ENCODE results near the gene CARMIL1.

CARMIL1 gene

GRCh38 chr6:25311331-25311840 lies 32.2 kb downstream of the CARMIL1 start:
- peak; percentile 54 for DNase-seq (ENCODE audit: low spot score)

GRCh38 chr6:25312034-25312620 lies 33.0 kb downstream of the CARMIL1 start:
- DNase-seq (ENCODE audit: low spot score), result peak; percentile 38

DNA sequence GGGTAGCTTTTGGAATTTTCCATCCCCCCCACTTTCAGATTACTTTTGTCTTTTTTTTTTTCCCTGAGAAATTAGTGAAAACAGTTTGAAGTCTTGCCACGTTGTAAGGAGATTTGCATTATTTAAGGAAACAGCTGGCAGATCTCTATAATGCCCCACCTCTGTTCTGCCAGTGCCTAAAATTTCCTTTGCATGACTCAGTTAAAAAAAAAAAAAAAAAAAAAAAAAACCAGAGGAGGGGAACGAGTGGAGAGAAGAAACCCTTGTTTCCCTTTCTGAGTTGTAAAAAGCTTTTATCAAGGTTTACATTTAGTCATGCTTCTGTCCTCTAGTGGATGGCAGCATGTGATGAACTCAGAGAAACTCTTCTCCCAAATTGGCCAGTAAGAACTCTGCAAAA lies 33.5 kb downstream of the CARMIL1 start:
- no peak for DNase-seq (ENCODE audit: low spot score)

- no peak for DNase-seq (ENCODE audit: low spot score)
These were observed 35.5 kb downstream of the CARMIL1 start for GRCh38 chr6:25314509-25315175.

DNA sequence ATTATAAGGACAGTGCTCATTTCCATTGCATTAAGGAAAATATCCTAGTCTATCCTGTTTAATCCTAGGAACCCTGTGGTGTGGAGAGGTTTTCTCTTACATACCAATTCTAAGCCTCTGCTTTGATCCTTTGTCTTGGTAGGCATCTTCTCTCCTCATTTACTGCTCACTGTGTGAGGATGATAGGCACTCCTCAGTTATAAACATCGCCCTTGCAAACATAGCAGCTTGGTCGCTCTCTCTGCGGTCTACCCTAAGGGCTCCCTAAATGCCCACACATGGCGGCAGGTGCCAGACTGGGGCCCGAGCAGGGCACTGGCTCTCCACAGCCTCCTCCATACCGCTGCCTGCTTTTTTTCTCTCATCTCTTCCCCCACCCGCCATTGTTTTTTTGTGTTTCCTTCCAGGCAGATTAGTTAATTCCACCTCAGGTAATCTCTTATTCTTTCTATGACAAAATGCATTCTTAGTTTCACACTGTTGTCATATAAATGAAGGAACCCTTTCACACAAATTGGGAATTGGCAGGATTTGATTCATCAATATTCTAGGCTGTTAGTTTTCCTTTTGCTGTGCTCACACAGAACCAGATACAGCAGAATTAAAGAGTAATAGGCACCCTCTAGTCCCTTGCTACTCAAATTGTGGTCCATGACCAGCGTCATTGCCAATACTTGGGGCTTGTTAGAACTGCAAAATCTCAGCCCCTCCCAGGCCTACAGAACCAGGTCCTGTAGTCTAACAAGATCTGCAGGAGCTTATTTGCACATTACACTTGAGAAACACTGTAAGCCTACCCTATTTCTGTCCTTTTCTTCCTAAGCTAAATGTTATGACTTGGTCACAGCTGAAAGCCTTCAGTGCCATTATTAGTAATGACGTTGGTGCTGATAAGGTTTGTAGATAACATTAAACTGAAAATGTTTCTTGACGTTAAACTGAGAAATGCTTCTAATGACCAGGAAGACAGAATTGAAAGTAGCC lies 36.3 kb downstream of the CARMIL1 start:
- DNase-seq (ENCODE audit: low spot score), result no peak

- DNase-seq (ENCODE audit: low spot score), result no peak
These were observed 37.5 kb downstream of the CARMIL1 start for GRCh38 chr6:25316626-25317025.

- DNase-seq (ENCODE audit: low spot score), result no peak
These were observed 39.4 kb downstream of the CARMIL1 start for GRCh38 chr6:25318589-25318988.

GRCh38 chr6:25320459-25320858 lies 41.3 kb downstream of the CARMIL1 start:
- no peak for DNase-seq (ENCODE audit: low spot score)

- DNase-seq (ENCODE audit: low spot score), result no peak
These were observed 43.5 kb downstream of the CARMIL1 start for GRCh38 chr6:25322692-25323091.

GRCh38 chr6:25324066-25324762 lies 45.0 kb downstream of the CARMIL1 start:
- peak; percentile 38 for DNase-seq (ENCODE audit: low spot score)

DNA sequence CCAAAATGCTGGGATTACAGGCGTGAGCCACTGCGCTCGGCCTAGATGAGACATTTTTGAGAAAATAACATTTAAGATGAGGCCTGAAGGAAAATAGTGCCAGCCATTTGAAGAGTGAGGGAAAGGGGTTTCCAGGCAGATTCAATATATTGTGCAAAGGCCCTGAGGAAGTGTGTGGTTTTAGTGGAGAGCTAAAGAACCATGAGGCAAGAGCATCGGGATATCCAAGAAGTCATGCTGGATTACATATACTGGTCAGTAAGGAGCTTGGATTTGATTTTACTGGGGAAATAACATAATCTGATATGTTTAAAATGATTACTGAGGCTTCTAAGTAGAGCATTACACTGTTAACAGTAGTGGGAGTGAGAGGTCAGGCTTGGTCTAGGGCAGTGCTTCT lies 47.0 kb downstream of the CARMIL1 start:
- DNase-seq (ENCODE audit: low spot score), result no peak

DNA sequence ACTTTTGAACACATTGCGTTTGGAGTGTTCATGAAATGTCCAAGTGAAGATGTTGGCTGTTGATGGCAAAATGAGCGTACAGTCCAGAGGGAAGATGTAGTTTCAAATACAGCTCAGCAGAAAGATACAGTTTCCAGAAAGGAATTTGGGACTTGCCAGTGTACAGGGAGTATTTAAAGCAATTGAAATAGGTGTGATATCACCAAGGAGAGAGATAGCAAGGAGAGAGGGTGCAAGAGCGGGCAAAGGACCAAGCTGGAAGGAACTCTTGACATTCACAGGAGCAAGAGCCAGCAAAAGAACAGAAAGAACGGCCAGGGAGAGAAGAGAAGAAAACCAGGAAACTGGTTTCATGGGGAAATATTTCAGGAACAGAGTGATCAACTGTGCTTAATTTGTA lies 47.8 kb downstream of the CARMIL1 start:
- no peak for DNase-seq (ENCODE audit: low spot score)

- no peak for DNase-seq (ENCODE audit: low spot score)
These were observed 48.3 kb downstream of the CARMIL1 start for GRCh38 chr6:25327432-25327831.

GRCh38 chr6:25329161-25329817 lies 50.1 kb downstream of the CARMIL1 start:
- no peak for DNase-seq (ENCODE audit: low spot score)

DNA sequence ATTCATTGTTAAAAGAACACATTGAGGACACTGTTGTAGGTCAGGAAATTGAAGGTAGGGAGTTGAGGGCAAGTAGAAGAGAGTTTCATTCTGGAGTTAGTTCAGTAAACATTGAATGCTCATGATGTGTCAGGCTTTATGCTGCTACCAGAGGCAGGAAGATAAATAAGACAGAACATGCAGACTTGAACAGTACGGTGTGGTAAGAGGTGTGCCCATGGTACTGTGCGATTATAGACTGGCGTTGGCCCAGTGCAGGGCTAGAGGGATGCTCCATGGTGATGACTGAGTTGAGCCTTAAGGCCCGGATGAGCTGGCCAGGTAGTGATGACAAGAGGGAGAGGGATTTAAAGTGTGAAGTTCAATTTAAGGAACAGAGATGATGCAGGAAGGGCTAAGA lies 50.8 kb downstream of the CARMIL1 start:
- no peak for DNase-seq (ENCODE audit: low spot score)

- peak; percentile 64 for DNase-seq (ENCODE audit: low spot score)
These were observed 51.9 kb downstream of the CARMIL1 start for GRCh38 chr6:25330796-25331685.

DNA sequence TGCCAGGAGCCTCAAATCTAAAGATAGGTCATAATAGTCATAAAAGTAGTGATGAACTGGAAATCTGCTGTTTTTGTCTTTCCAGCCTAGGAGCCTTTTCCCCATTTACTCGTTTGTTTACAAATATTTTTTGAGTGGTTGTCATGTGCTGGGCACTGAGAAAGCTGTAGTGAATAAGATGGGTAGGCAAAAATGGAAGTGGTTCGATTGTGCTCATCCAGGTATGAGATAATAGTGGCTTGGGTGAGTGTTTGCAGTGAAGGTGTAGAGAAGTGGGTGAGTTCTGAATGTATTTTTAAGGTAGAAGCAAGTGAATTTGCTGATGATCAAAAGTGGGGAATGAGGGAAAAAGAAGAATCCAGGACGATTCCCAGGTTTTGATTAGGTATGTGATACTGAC lies 53.0 kb downstream of the CARMIL1 start:
- DNase-seq (ENCODE audit: low spot score), result no peak

DNA sequence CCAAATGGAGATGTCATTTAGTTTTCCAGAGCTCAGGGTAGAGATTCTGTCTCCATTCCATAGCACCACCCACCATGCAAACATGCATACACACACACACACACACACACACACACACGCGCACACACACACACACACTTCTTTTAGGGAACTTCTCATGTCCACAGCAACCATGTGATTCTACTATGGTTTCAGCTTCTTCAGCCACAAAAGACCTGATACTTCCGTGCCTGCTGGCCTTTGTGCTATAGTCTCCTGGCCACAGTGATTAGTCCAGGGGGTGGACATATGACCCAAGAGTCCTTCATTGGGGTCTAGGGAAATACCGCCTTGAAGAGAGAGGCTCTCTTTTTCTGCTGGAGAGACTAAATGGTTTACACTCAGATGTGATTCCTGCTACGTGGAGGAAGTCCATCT lies 53.5 kb downstream of the CARMIL1 start:
- DNase-seq (ENCODE audit: low spot score), result no peak

DNA sequence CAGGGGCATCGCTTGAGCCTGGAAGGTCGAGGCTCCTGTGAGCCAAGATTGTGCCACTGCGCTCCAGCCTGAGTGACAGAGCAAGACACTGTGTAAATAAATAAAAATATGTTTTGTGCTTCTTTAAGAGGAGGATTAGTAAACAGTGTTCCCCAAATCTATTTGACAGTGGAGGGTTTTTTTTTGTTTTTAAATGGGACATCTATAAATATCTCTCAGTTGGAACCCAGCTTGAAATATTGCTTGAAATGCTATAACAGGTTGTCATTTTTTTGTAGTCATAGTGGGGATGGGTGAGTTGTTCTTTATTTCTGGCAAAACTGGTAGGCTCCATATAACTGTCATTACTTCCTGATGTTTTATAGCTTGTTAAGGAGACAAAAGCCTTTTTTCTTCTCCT lies 54.3 kb downstream of the CARMIL1 start:
- DNase-seq (ENCODE audit: low spot score), result no peak

- no peak for DNase-seq (ENCODE audit: low spot score)
These were observed 55.6 kb downstream of the CARMIL1 start for GRCh38 chr6:25334793-25335192.

Measured in AG20443 (cell line).